H9 (cell line): Measurements from ENCODE around the gene PMEPA1. TPM values are rescaled to one million over a fixed set of nuclear protein-coding genes. Genes with fewer than 3 reads are reported as not detected.

Source experiments
- DNase-seq: peaks from one replicate; pipeline ENCODE4 v3.0.0-alpha.2; 2017
- H2AFZ ChIP-seq: one replicate; pipeline ENCODE4 v1.6.1; 2013; ENCODE audit warnings: mild to moderate bottlenecking, low read length, control low read depth, moderate library complexity
- H2AK5ac ChIP-seq: 2 replicates; pipeline ENCODE4 v1.6.1; 2013; ENCODE audit warnings: low read length, control low read depth, mixed read lengths; ENCODE audit not compliant: insufficient read length
- H2BK120ac ChIP-seq: one replicate; pipeline ENCODE4 v1.6.1; 2013; ENCODE audit warnings: low read depth, mild to moderate bottlenecking, low read length, control low read depth, inconsistent platforms; ENCODE audit not compliant: poor library complexity, severe bottlenecking
- H2BK12ac ChIP-seq: 2 replicates; pipeline ENCODE4 v1.6.1; 2013; ENCODE audit warnings: low read length, control low read depth, mixed read lengths, low read depth; ENCODE audit not compliant: insufficient read length
- H2BK15ac ChIP-seq: 2 replicates; pipeline ENCODE4 v1.6.1; 2013; ENCODE audit warnings: low read depth, low read length, control low read depth
- H2BK20ac ChIP-seq: one replicate; pipeline ENCODE4 v1.6.1; 2013; ENCODE audit warnings: low read depth, mild to moderate bottlenecking, low read length, control low read depth, inconsistent platforms; ENCODE audit not compliant: poor library complexity, severe bottlenecking
- H2BK5ac ChIP-seq: 2 replicates; pipeline ENCODE4 v1.6.1; 2013; ENCODE audit warnings: low read length, control low read depth, mixed read lengths; ENCODE audit not compliant: insufficient read length
- H3K14ac ChIP-seq: 2 replicates; pipeline ENCODE4 v1.6.1; 2013; ENCODE audit warnings: low read length, control low read depth; ENCODE audit not compliant: insufficient read depth
- H3K18ac ChIP-seq: 2 replicates; pipeline ENCODE4 v1.6.1; 2013; ENCODE audit warnings: low read depth, mild to moderate bottlenecking, mixed read lengths, low read length, control low read depth; ENCODE audit not compliant: insufficient read length
- H3K23ac ChIP-seq: 2 replicates; pipeline ENCODE4 v1.6.1; 2013; ENCODE audit warnings: low read length, control low read depth, mixed read lengths, low read depth; ENCODE audit not compliant: insufficient read length
- H3K23me2 ChIP-seq: 2 replicates; pipeline ENCODE4 v1.6.1; 2013; ENCODE audit warnings: low read depth, mild to moderate bottlenecking, mixed read lengths, low read length, control low read depth; ENCODE audit not compliant: insufficient read length, poor library complexity, severe bottlenecking
- H3K27ac ChIP-seq: 2 replicates; pipeline ENCODE4 v1.5.1; 2013; ENCODE audit warnings: low read length, control low read depth, mixed read lengths, low read depth; ENCODE audit not compliant: insufficient read length
- H3K27me3 ChIP-seq: 2 replicates; pipeline ENCODE4 v1.6.1; 2013; ENCODE audit warnings: low read length, control low read depth, inconsistent platforms; ENCODE audit not compliant: insufficient read depth
- H3K4ac ChIP-seq: 2 replicates; pipeline ENCODE4 v1.6.1; 2013; ENCODE audit warnings: low read depth, mild to moderate bottlenecking, control low read depth, inconsistent platforms, low read length, moderate library complexity
- H3K4me1 ChIP-seq: 2 replicates; pipeline ENCODE4 v1.6.1; 2013; ENCODE audit warnings: low read length, control low read depth, inconsistent platforms; ENCODE audit not compliant: insufficient read depth
- H3K4me2 ChIP-seq: 2 replicates; pipeline ENCODE4 v1.6.1; 2013; ENCODE audit warnings: low read length, control low read depth, mixed read lengths; ENCODE audit not compliant: insufficient read length, insufficient read depth
- H3K56ac ChIP-seq: 2 replicates; pipeline ENCODE4 v1.6.1; 2013; ENCODE audit warnings: low read depth, mild to moderate bottlenecking, mixed read lengths, low read length, control low read depth; ENCODE audit not compliant: insufficient read length
- H3K79me1 ChIP-seq: 2 replicates; pipeline ENCODE4 v1.6.1; 2013; ENCODE audit warnings: low read depth, mild to moderate bottlenecking, moderate library complexity, low read length, control low read depth, inconsistent platforms; ENCODE audit not compliant: insufficient read depth, poor library complexity, severe bottlenecking
- H3K79me2 ChIP-seq: 2 replicates; pipeline ENCODE4 v1.6.1; 2013; ENCODE audit warnings: low read length, control low read depth, inconsistent platforms; ENCODE audit not compliant: insufficient read depth
- H3K9ac ChIP-seq: 2 replicates; pipeline ENCODE4 v1.6.1; 2013; ENCODE audit warnings: low read length, control low read depth, mixed read lengths; ENCODE audit not compliant: insufficient read length; ENCODE audit errors: extremely low read depth
- H3K9me3 ChIP-seq: one replicate; pipeline ENCODE4 v1.6.1; 2013; ENCODE audit warnings: low read depth, low read length, inconsistent platforms; ENCODE audit not compliant: control insufficient read depth
- H3T11ph ChIP-seq: one replicate; pipeline ENCODE4 v1.6.1; 2013; ENCODE audit warnings: mild to moderate bottlenecking, low read length, control low read depth, inconsistent platforms
- H4K20me1 ChIP-seq: one replicate; pipeline ENCODE4 v1.6.1; 2013; ENCODE audit not compliant: control insufficient read depth, insufficient read length, insufficient read depth
- H4K5ac ChIP-seq: 2 replicates; pipeline ENCODE4 v1.6.1; 2013; ENCODE audit warnings: low read depth, mild to moderate bottlenecking, mixed read lengths, low read length, control low read depth; ENCODE audit not compliant: insufficient read length
- H4K8ac ChIP-seq: replicated peaks from 2 replicates; pipeline ENCODE4 v1.6.1; 2013; ENCODE audit warnings: low read length, control low read depth, mixed read lengths, low read depth; ENCODE audit not compliant: insufficient read length
- H4K91ac ChIP-seq: 2 replicates; pipeline ENCODE4 v1.6.1; 2013; ENCODE audit warnings: low read depth, mild to moderate bottlenecking, moderate library complexity, mixed read lengths, low read length, control low read depth; ENCODE audit not compliant: insufficient read length
- H3K27ac Mint-ChIP-seq, 3 experiments: 2 replicates in 2 of 3; 3 replicates in 1 of 3; pipeline ENCODE4 v1.8.0; 2020 to 2021; ENCODE audit warnings: mixed read lengths in 3 of 3, mild to moderate bottlenecking in 1 of 3, moderate library complexity in 1 of 3
- H3K27me3 Mint-ChIP-seq: 2 replicates; pipeline ENCODE4 v1.8.0; 2021; ENCODE audit warnings: low read depth, mild to moderate bottlenecking, moderate library complexity, mixed read lengths
- H3K36me3 Mint-ChIP-seq, 3 experiments: 2 replicates in 2 of 3; 3 replicates in 1 of 3; pipeline ENCODE4 v1.8.0; 2020 to 2021; ENCODE audit warnings: low read depth in 3 of 3, mixed read lengths in 3 of 3; ENCODE audit not compliant: insufficient read depth in 1 of 3
- H3K4me1 Mint-ChIP-seq, 2 experiments: 2 replicates each; pipeline ENCODE4 v1.8.0; 2020; ENCODE audit warnings: mixed read lengths in 2 of 2
- H3K4me3 Mint-ChIP-seq, 2 experiments: 2 replicates in 1 of 2; 3 replicates in 1 of 2; pipeline ENCODE4 v1.8.0; 2020 to 2021; ENCODE audit warnings: mild to moderate bottlenecking in 2 of 2, mixed read lengths in 2 of 2, moderate library complexity in 1 of 2
- H3K9me3 Mint-ChIP-seq, 2 experiments: 2 replicates in 1 of 2; 3 replicates in 1 of 2; pipeline ENCODE4 v1.8.0; 2020; ENCODE audit warnings: mild to moderate bottlenecking in 2 of 2, mixed read lengths in 2 of 2, moderate library complexity in 1 of 2
- CTCF ChIP-seq: fragments of 200-600 bp; sonication (generic); conservative IDR thresholded peaks from 3 replicates; pipeline ENCODE4 v1.8.0; 2021; ENCODE audit warnings: antibody characterized with exemption, mild to moderate bottlenecking
- WGBS: extraction: QIAGEN DNeasy Blood & Tissue Kit; methylation state at CpG from one replicate; pipeline ENCODE4 v1.1.7; 2013; ENCODE audit warnings: missing lambda C conversion rate, low lambda C conversion rate, mixed read lengths; ENCODE audit not compliant: insufficient read length; ENCODE audit errors: extremely low coverage; 5-methylcytosine and 5-hydroxymethylcytosine counted together
- total RNA-seq: library from RNA; stranded (reverse); gene quantifications from 2 replicates; pipeline ENCODE4 v1.2.1, GENCODE V29; 2021

PMEPA1 gene
- total RNA-seq, 1 experiment from 2014 or later = 34.6 TPM

GRCh38 chr20:57598491-57598890 lies 111.3 kb downstream of the PMEPA1 start:
- H3K79me2 ChIP-seq = no peaks in the 10 kb centered on the region
- Mint-ChIP-seq H3K4me3 (no peak overlapping the region), H3K9me3 (no peaks in the 10 kb centered on the region; a peak in 1 of 5 replicates), H3K27ac (no peak overlapping the region), H3K4me1 (peaks cover 10 to 22% of the 10 kb centered on the region in 2 experiments), H3K27me3 (peaks cover 6% of the 10 kb centered on the region; the same call in 1 of the 2 replicates), H3K36me3 (no peaks in the 10 kb centered on the region; a peak in 2 of 7 replicates)
- H4K91ac ChIP-seq = no peak overlapping the region
- no peaks in the 10 kb centered on the region for H3K4me1 ChIP-seq
- no peak for TF ChIP-seq CTCF
- H2BK15ac ChIP-seq = no peak overlapping the region
- H3K23me2 ChIP-seq = no peaks in the 10 kb centered on the region
- H3K56ac ChIP-seq = no peak overlapping the region
- H2BK5ac ChIP-seq = no peak overlapping the region
- H3K9ac ChIP-seq = no peak overlapping the region
- no peak for DNase-seq
- H2AK5ac ChIP-seq = no peak overlapping the region
- H3T11ph ChIP-seq = no peak overlapping the region
- no peak overlapping the region for H2BK12ac ChIP-seq
- no peak overlapping the region for H4K5ac ChIP-seq
- no peaks in the 10 kb centered on the region for H3K27me3 ChIP-seq
- no peak overlapping the region for H4K8ac ChIP-seq
- H3K14ac ChIP-seq = no peak overlapping the region
- no peak overlapping the region for H2AFZ ChIP-seq
- no peaks in the 10 kb centered on the region for H4K20me1 ChIP-seq
- no peak overlapping the region for H2BK20ac ChIP-seq
- H2BK120ac ChIP-seq = no peak overlapping the region
- H3K18ac ChIP-seq = no peak overlapping the region
- H3K23ac ChIP-seq = no peak overlapping the region
- no peak overlapping the region for H3K27ac ChIP-seq
- no peak overlapping the region for H3K4me2 ChIP-seq
- H3K9me3 ChIP-seq = no peaks in the 10 kb centered on the region
- H3K79me1 ChIP-seq = no peaks in the 10 kb centered on the region
- no peak overlapping the region for H3K4ac ChIP-seq
- WGBS = no CpG with 5 or more reads among the region's 5 CpGs

Other genes starting within 250 kb of the PMEPA1 start
- 0.79 and 0.90 TPM in 2 replicates for gene CTCFL, start 184.9 kb downstream of the PMEPA1 start, total RNA-seq
- gene PCK1, start 148.9 kb downstream of the PMEPA1 start, total RNA-seq = not detected in 2 replicates
- gene ZBP1, start 89.6 kb downstream of the PMEPA1 start, total RNA-seq = not detected in 2 replicates